HG03095 (cell line): ENCODE measurements around the gene LDLRAD3.
A peak's percentile ranks its signal among the peaks of the same experiment; 100 is the strongest.
"Not testable (repeated sequence)": the region's sequence is repeated elsewhere in the genome, so short reads cannot be mapped to it uniquely, and the experiment has no call there.

Experiments used
- ATAC-seq: cut with Tn5 transposase; IDR thresholded peaks from one replicate; pipeline ENCODE4 v1.9.1; 2021; ENCODE audit warnings: moderate library complexity; ENCODE audit not compliant: unreplicated experiment

LDLRAD3 gene

DNA sequence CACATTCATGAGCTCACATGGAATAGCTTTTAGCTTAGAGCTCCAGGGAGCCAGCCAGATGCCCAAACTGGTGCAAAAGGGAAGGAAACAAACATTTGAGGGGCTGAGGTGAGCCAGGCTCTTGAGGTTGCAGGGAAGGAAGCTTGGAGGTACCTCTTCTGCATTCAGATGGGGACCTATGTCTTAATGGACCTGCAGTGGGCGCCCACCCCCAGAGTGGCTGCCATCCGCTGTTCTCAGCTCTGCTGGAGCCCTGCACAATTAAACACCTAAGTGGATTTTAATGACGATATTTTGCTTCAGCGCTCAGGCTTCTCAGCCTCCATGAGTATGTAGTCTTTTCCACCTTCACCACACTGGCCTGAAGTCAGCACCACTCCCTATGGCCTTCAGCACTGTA is 100.8 kb downstream of the LDLRAD3 start:
- ATAC-seq = no peak

DNA sequence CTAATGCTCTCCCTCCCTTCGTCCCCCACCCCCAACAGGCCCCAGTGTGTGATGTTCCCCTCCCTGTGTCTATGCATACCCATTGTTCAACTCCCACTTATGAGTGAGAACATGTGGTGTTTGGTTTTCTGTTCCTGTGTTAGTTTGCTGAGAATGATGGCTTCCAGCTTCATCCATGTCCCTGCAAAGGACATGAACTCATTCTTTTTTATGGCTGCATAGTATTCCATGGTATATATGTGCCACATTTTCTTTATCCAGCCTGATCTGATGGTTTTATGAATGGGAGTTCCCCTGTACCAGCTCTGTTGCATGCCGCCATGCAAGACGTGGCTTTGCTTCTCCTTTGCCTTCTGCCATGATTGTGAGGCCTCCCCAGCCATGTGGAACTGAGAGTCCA is 102.1 kb downstream of the LDLRAD3 start:
- not testable (repeated sequence) for ATAC-seq

DNA sequence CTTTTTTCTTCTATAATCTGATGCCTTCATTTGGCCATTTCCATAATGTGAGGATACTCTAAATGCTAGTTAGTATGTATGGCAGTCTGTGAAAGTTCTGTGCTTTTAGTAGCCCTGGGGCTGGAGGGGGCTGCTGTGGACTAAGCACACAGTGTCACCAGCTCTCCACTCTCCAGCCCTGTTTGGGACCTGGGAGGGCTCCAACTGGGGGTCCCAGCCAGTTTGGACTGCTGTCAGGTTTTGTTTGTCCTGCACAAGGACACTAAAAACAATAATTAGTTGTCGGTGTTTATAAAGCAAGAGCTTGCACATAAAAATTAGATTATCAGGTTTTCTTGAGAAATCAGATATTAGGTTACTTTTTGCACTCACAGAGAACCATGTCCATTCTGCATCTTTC is 103.1 kb downstream of the LDLRAD3 start:
- ATAC-seq = no peak

DNA sequence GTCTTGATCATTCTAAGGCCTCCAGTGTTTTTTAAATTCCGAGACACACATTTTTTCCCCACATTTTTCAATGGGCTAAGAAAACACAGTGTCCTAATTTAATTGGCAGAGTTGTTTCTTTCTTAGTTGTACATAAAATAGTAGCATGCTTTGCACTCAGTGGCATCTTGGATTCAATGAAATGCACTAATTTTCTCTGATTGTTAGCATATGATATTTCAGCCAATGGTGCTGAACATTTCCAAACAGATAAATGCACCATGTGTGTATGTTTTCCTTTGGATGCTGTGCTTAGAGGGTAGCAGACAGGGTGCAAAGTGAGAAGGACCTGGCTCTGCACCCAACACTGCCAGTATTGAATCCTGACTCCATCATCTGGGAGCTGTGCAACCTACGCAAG is 103.5 kb downstream of the LDLRAD3 start:
- no peak for ATAC-seq

DNA sequence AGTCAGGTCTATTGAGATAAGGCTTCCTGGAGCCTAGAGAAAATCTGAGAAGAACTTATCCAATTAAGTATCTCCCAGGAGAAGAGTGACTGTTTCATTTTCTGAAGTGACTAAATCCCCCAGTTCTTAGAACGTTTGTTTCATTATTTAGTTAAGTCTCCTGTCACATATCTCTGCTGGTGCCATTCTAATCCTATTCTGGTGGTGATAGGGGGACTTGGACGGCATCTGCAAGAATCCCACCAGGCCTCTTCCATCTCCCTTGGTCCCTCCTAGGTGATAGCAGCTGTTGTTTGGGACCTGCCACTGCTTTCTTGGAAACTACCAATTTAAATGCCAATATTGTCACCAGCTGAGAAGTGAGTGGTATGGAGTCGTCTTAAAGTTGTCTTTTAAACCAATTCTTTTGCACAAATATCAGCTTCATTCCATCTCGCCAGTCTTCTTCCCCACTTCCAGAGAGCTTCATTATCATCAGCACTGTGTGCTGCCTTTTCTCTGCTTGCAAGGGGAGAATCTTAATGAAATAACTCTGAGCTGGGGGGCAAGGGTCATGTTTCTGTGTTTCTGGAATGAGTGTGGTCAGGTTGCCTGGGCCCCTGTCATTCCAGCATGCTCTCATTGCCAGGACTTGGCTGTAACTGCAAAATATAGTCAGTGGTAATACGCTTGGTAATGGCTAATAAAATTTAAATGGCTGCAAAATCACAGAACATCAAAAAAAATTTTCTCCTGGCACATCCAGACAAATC is 104.8 kb downstream of the LDLRAD3 start:
- no peak for ATAC-seq

GRCh38 chr11:36051235-36052144 is 107.6 kb downstream of the LDLRAD3 start:
- no peak for ATAC-seq

DNA sequence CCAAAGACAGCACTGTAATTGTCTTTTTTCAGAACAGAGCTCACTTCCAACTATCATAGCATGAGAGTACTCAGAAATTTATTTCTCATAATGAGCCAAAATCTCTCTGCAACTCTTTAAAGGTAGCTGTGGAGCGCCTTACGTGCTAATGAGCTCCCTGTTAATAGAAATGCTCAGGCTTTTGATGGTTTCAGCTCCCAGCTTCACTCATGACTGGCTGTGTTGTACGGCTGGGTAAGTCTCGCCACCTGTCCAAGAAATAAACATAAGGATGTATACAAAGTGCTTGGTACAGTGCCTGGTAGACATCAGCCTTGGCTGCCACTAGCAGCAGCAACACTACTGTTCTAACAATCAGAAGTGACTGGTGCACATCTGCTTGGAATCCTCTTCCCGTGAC is 109.4 kb downstream of the LDLRAD3 start:
- ATAC-seq = no peak

- ATAC-seq = no peak
These were observed 110.0 kb downstream of the LDLRAD3 start for GRCh38 chr11:36053862-36054261.

DNA sequence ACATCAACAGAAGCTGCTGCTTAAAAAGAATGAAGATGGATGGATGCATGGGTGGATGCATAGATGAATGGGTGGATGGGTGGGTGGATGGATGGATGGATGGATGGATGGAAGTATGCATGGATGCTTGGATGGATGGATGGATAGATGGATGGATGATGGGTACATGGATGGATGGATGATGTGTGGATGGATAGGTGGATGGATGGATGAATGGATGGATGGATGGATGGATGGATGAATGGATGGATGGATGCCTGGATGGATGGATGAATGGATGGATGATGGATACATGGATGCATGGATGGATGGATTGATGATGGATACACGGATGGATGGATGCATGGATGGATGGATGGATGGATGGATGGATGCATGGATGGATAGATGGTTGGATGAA is 110.8 kb downstream of the LDLRAD3 start:
- no peak for ATAC-seq

GRCh38 chr11:36056160-36056751 is 112.4 kb downstream of the LDLRAD3 start:
- no peak for ATAC-seq

DNA sequence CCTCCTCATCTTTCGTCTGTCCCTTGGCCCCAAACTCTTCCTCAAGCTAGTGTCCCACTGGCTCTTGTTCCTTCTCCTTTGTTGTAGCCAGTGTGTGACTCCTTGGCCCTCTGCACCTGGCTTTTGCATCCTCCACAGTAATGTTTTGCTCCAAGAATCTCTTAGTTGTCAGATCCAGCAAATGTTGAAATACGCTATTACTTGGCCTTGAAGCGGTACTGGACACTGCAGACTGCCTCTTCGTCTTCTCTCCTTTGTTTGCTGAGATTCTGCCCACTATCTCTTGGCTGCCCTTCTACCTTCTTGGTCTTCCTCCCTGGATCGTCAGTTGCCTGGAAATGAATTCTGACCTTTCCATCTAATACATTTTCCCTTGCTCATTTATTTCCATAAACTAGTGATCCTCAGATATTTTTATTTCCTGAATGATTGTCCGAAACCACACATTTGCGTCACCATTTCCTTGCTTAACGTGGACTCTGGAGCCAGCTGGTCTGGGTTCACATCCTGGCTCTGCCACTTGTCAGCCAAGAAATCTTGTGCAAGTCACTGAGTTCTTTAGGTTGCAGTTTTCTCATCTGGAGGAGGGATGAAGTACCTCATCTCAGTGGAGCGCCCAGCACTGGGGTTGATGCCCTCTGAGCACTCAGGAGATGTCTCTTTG is 113.6 kb downstream of the LDLRAD3 start:
- no peak for ATAC-seq

DNA sequence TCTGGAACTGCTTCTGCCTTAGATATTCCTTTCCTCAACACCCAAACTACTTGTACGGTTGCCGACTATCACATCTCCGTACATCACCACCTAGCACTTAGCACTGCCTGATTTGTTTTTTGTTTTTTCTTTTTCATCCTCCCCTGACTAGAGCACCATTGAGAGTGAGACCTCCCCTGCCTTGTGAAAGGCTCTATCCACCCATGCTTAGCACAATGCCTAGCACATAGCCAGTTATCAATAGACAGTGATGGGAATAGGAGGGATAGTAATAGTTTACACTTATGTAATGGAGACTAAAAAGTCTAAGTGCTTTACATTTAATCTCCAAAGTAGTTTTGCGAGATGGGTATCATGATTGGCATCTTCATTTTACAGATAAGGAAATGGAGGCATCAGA is 115.8 kb downstream of the LDLRAD3 start:
- ATAC-seq = no peak

- no peak for ATAC-seq
These were observed 117.1 kb downstream of the LDLRAD3 start for GRCh38 chr11:36060926-36061325.

GRCh38 chr11:36061471-36061870 is 117.6 kb downstream of the LDLRAD3 start:
- no peak for ATAC-seq

DNA sequence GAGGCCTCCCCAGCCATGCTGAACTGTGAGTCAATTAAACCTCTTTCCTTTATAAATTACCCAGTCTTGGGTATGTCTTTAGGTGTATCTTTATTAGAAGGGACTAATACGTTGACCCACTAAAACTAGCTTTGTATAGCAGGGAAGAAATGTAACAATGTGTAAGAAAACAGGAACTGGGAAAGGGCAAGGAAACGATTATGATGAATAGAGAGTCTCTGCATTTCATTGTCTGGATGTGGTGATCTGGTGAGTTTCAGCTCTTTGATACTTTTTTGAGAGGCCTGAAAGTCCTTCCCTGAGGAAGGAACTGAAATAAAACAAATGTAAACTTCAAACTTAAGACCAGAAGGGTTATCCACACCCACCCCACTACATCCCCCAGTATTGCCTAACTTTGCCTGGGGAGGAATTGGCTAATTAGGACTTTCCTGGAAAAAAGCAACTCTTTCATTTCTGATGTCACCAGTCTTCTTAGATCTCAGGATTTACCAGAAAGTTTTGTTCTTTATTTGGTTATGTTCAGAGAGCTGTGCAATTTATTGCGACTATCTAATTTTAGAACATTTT is 119.0 kb downstream of the LDLRAD3 start:
- no peak for ATAC-seq

- ATAC-seq = no peak
These were observed 121.6 kb downstream of the LDLRAD3 start for GRCh38 chr11:36065436-36065835.

GRCh38 chr11:36066891-36067290 is 123.0 kb downstream of the LDLRAD3 start:
- no peak for ATAC-seq

DNA sequence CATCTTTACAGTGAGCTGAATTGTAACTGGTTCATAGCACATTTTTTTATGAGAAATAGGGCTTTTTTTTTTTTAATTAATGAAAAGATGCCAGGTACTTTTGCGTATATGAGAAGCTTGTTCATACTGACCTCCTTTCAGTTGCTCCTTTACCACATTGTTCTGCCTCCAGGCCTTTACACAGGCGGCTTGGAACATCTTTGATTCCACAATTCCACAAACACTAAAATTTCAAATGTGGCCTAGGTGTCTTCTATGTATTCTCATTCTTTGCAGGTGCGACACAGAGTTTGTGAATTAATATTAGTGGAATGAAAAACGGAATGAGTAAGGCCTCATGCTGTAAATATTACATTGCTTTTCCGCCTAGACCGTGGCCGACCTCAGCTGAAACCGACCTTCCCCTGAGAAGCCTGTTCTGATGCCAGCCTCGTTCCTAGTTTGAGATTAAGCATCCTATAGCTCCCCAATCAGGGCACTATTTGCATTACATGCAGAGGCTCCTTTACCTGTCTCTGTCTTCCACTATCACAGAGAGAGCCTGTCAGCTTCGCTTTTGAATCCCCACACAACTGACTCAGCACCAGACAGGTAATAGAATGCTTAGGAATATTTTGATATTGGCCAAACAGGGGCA is 125.8 kb downstream of the LDLRAD3 start:
- peak; percentile 38 for ATAC-seq

GRCh38 chr11:36070213-36070953 is 126.5 kb downstream of the LDLRAD3 start:
- no peak for ATAC-seq

DNA sequence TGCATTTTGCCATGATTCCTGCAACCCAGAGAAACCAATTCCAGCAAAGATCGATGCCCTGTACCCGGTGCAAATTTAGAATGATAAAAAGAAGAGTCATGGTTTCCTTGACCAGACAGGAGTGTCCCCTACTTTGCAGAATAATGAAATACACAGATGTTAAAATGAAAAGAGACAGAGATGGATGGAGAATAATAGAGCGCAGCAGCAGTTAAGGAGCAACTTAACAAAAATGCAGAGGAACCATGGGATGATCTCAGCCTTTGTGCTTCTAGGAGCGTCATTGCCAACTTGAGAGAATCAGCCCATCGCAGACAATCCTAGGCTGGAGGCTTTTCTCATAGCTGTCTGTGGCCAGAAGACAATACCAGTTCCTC is 127.1 kb downstream of the LDLRAD3 start:
- ATAC-seq = no peak
